ENCODE measurements around the gene RASL12.

Gene RASL12

DNA sequence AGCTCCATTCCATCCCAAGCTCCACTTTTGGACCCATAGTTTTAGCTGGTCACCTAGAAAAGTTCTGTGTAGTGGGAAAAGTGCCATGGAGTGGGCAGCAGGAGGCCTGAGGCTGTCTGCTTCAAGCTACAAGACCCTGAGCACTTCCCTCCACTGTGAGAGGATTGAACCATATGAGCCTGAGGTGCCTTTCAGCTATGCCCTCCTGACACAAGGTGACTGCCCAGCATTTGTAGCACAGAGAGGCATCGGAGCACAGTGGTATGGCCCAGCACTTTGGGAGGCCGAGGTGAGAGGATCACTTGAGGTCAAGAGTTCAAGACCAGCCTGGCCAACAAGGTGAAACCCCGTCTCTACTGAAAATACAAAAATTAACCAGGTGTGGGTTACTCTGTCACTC is 4.8 kb upstream of the RASL12 start:
- no peak overlapping the region for H3K4me3 Mint-ChIP-seq
- H3K27me3 Mint-ChIP-seq, result peaks cover 10% of the 10 kb centered on the region
- no peaks in the 10 kb centered on the region for H3K36me3 Mint-ChIP-seq
- no peak overlapping the region for H3K27ac Mint-ChIP-seq
- peaks cover 7% of the 10 kb centered on the region for H3K4me1 Mint-ChIP-seq (ENCODE audit: low read depth)
- H3K9me3 Mint-ChIP-seq (ENCODE audit: low read depth), result no peaks in the 10 kb centered on the region

DNA sequence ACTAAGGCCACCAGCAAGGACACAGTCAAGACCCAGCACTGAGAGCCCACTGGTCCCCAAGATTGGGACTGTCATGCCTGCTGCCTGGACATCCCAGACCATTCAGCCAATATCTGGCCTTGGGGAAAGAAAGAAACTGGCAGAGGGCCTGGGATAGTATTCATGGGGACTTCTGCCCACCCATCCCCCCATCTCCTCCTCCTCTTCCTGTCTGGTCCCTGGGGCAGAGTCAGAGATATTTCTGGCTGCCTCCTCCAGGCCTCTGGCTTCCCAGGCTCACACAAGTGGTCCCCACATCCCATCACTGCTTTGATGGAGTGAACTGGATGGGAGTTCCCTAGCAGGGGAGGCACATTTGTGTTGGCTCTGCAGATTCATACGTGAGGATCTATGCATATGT is 4.2 kb upstream of the RASL12 start:
- Mint-ChIP-seq H3K27me3 (peaks cover 13% of the 10 kb centered on the region), H3K9me3 (ENCODE audit: low read depth) (no peaks in the 10 kb centered on the region), H3K4me1 (ENCODE audit: low read depth) (peaks cover 10% of the 10 kb centered on the region), H3K36me3 (no peaks in the 10 kb centered on the region), H3K27ac (no peak overlapping the region), H3K4me3 (no peak overlapping the region)

DNA sequence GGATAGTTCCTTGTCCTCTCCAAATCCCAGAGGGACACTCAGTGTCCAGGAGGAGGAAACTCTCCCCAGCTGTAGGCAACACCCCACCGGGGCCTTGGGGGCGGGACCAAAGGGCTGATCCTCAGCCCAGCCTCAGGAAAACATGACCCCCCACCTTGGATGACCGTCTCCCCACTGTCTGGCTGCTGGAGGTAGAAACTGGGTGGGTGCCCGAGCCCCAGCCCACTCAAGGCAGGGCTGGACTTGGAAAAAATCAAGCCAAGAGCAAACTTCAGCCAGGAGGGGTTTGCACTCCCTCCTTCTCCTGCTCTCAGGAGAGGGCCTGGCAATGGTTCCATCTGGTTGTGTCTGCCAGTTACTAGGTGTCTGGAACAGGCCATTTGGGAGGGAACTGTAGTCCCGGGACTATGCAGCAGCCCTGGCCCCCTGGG is 3.6 kb upstream of the RASL12 start:
- Mint-ChIP-seq H3K36me3 (no peaks in the 10 kb centered on the region), H3K27ac (no peak overlapping the region), H3K27me3 (peaks cover 12% of the 10 kb centered on the region), H3K9me3 (ENCODE audit: low read depth) (no peaks in the 10 kb centered on the region), H3K4me3 (no peak overlapping the region), H3K4me1 (ENCODE audit: low read depth) (peaks cover 9% of the 10 kb centered on the region)

DNA sequence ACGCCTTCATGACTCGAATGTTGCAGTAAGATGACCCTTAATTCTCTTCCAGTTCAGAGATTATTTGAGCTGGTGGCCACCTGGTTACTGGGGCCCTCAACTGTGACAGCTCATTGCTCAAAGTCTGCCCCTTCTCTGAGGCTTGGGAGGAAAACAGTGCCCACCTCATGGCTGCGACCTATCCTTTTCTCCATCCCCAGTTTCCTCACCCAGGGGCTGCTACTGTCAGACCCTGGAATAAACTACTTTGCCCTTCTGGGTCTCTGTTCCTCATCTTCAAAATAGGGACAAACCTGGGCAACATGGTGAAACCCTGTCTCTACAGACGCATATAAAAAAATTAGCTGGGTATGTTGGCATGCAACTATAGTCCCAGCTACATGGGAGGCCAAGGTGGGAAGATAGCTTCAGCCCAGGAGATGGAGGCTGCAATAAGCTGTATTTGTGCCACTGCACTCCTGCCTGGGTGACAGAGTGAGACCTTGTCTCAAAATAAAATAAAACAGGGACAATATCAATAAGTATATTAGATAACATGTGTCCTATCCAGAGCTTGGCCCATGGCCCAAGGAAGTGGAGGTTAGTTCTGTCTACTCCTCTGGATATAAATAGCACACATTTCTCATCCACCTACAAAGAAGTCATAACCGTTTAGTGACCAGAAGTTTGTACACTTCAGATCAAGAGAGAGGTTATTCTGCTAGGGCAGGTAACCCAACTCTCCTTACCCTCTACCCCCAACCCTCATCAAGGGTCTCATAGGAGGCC is 2.2 kb upstream of the RASL12 start:
- Mint-ChIP-seq H3K27ac (no peak overlapping the region), H3K4me1 (ENCODE audit: low read depth) (peaks cover 8% of the 10 kb centered on the region), H3K4me3 (no peak overlapping the region), H3K9me3 (ENCODE audit: low read depth) (no peaks in the 10 kb centered on the region), H3K27me3 (peaks cover 11% of the 10 kb centered on the region), H3K36me3 (no peaks in the 10 kb centered on the region)

DNA sequence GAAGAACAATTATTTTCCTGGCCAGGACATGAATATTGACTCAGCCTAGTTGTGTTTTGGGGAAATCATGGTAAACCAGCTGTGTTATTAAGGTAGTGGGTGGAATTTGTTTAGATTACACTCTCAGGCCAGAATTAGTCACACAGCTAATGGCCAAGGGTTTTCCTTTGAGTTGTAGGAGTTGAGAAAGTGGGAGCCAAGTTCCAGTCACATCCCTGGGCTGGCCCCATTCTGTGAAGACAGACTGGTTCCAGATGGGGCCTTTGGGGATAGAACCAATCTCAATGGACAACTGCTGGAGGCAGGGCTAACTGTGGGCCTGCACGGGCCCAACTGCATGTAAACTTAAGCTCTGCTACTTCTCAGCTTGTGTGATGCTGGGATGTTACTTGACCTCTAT is 1.4 kb upstream of the RASL12 start:
- H3K27ac Mint-ChIP-seq, result no peak overlapping the region
- H3K4me3 Mint-ChIP-seq, result no peak overlapping the region
- peaks cover 11% of the 10 kb centered on the region for H3K27me3 Mint-ChIP-seq
- H3K4me1 Mint-ChIP-seq (ENCODE audit: low read depth), result peaks cover 8% of the 10 kb centered on the region
- no peaks in the 10 kb centered on the region for H3K36me3 Mint-ChIP-seq
- no peaks in the 10 kb centered on the region for H3K9me3 Mint-ChIP-seq (ENCODE audit: low read depth)

DNA sequence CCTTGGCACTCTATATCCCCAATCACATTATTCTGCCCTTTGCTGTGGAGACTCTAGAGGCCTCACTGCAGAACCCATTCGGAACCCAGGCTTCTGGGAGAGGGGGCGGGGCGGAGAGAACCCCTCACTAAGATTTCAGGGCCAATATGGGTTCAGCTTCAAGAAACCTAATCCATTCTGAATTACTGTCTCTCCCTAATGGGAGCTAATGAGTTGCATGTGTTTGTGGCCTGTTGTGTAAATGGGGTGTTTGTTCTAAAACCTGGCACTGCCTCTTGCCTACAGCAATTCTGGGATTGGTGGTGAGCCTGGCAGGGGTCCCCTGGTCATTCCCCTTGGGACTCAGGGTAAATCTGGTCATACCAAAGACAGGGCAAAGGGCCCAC is 605 bp upstream of the RASL12 start:
- H3K9me3 Mint-ChIP-seq (ENCODE audit: low read depth), result no peaks in the 10 kb centered on the region
- H3K4me3 Mint-ChIP-seq, result peak overlapping the region; percentile 63
- H3K36me3 Mint-ChIP-seq, result no peaks in the 10 kb centered on the region
- no peak overlapping the region for H3K27ac Mint-ChIP-seq
- peaks cover 12% of the 10 kb centered on the region for H3K27me3 Mint-ChIP-seq
- peaks cover 8% of the 10 kb centered on the region for H3K4me1 Mint-ChIP-seq (ENCODE audit: low read depth)

DNA sequence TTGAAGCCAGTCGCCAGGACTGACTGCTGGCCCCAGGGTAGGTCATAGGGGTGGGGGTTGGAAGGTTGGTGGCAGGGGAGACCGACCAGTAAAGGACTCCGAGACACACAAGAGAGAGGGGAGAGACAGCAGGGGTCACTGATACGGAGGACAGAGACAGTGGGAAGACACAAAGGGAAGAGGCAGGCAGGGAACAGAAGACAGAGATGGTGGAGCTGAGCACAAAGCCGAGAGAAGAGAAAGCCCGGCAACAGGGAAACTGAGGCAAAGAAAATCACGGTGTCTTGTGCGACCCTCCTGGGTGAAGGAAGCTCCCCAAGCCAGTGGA is 510 bp downstream of the RASL12 start:
- H3K9me3 Mint-ChIP-seq (ENCODE audit: low read depth), result no peaks in the 10 kb centered on the region
- peaks cover 14% of the 10 kb centered on the region for H3K27me3 Mint-ChIP-seq
- H3K36me3 Mint-ChIP-seq, result no peaks in the 10 kb centered on the region
- no peak overlapping the region for H3K27ac Mint-ChIP-seq
- H3K4me3 Mint-ChIP-seq, result peak overlapping the region; percentile 63
- H3K4me1 Mint-ChIP-seq (ENCODE audit: low read depth), result peaks cover 8% of the 10 kb centered on the region

DNA sequence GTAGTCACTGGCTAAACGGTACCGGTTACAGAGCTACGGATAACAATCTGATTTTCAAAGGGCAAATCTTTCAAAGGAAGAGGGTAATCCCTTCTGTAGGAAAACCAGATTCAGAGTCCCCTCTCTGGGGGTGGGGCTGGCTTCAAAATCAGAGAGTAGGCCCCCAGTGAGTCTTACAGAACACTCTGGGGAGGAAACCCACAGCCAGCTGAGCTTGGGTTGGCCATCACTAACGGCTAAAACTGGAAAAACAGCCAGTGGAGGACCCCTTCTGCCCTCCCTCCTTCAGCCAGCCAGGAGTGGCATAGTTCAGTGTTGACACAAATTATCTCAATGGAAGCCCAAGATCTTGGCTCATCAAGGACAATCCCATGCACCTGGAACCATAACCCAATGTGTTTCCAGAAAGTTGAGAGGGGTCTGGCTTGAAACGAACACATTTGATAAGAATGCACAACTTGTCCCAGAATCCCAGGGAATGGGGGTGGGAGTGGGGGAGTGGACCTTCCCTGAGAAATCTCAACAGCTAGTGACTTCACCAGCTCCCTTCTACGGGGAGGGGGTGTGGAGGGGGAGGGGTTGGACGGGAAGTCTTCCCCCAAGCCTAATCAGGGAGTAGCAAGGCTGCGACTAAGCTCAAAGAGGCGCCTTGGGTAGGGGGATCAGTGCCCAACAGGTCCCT is 1.0 kb downstream of the RASL12 start:
- H3K27me3 Mint-ChIP-seq, result peaks cover 14% of the 10 kb centered on the region
- H3K27ac Mint-ChIP-seq, result no peak overlapping the region
- no peaks in the 10 kb centered on the region for H3K36me3 Mint-ChIP-seq
- no peaks in the 10 kb centered on the region for H3K9me3 Mint-ChIP-seq (ENCODE audit: low read depth)
- H3K4me3 Mint-ChIP-seq, result peak overlapping the region; percentile 63
- H3K4me1 Mint-ChIP-seq (ENCODE audit: low read depth), result peaks cover 8% of the 10 kb centered on the region

DNA sequence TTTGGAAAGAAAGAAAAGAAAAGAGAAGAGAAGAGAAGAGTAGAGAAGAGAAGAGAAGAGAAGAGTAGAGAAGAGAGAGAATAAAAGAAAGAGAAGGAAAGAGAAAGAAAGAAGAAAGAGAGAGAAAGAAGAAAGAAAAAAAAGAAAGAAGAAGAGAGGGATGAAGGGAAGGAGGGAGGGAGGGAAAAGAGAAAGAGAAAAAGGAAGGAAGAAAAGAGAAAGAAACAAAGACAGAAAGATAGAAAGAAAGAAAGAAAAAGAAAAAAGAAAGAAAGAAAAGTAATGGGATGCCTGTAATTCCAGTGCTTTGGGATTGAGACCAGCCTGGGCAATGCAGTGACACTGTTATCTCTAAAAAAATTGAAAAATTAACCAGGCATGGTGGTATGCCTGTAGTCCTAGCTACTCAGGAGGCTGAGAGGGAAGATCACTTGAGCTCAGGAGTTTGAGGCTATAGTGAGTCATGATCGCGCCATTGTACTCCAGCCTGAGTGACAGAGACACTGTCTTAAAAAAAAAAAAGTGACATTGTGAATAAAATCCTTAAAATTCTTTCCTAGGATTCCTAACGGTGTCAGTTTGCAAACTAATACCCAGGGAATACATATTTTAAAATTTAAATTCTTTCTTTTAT is 1.7 kb downstream of the RASL12 start:
- peaks cover 14% of the 10 kb centered on the region for H3K27me3 Mint-ChIP-seq
- H3K9me3 Mint-ChIP-seq (ENCODE audit: low read depth), result no peaks in the 10 kb centered on the region
- peaks cover 8% of the 10 kb centered on the region for H3K4me1 Mint-ChIP-seq (ENCODE audit: low read depth)
- no peak overlapping the region for H3K4me3 Mint-ChIP-seq
- H3K36me3 Mint-ChIP-seq, result no peaks in the 10 kb centered on the region
- no peak overlapping the region for H3K27ac Mint-ChIP-seq

DNA sequence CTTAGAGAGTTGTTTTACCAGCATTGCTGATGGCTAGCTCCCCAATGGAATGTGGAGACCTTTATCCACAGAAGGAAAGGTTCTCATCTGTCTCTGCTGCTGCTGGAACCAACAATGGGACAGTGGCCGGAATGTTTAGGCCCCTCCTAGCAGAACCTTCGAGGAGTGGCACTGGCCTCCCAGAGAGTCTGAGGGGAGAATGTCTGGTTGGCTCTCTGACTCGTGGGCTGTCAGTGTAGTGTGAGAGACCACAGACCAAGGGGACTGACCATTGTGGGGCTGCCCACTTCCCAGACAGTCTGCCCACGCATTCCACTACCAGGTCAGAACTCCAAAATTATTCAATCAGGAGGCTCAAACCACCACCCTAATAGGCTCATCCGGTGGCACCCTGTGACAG is 5.1 kb downstream of the RASL12 start:
- Mint-ChIP-seq H3K4me1 (ENCODE audit: low read depth) (peaks cover 3% of the 10 kb centered on the region), H3K27me3 (peaks cover 8% of the 10 kb centered on the region), H3K4me3 (no peak overlapping the region), H3K36me3 (no peaks in the 10 kb centered on the region), H3K9me3 (ENCODE audit: low read depth) (no peaks in the 10 kb centered on the region), H3K27ac (no peak overlapping the region)

DNA sequence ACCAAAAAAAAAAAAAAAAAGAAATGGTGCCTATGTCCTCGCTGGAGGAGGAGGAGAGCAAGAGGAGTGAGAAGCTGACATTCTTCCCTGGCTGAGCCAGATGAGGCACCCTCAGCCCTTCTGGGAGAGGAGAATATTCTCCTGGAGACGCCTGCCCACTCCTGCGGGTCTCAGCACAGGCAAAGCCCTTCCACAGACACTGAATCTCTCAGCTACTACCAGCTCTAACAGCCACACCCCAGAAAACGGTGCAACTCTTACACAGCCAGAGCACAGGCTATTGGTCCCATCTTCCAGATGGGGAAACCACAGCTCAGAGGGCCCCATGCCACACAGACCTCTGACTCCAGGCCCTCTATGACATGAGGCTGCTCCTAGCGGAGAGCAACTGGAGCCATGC is 5.7 kb downstream of the RASL12 start:
- Mint-ChIP-seq H3K4me3 (no peak overlapping the region), H3K9me3 (ENCODE audit: low read depth) (no peaks in the 10 kb centered on the region), H3K36me3 (no peaks in the 10 kb centered on the region), H3K4me1 (ENCODE audit: low read depth) (no peaks in the 10 kb centered on the region), H3K27me3 (peaks cover 5% of the 10 kb centered on the region), H3K27ac (no peak overlapping the region)

DNA sequence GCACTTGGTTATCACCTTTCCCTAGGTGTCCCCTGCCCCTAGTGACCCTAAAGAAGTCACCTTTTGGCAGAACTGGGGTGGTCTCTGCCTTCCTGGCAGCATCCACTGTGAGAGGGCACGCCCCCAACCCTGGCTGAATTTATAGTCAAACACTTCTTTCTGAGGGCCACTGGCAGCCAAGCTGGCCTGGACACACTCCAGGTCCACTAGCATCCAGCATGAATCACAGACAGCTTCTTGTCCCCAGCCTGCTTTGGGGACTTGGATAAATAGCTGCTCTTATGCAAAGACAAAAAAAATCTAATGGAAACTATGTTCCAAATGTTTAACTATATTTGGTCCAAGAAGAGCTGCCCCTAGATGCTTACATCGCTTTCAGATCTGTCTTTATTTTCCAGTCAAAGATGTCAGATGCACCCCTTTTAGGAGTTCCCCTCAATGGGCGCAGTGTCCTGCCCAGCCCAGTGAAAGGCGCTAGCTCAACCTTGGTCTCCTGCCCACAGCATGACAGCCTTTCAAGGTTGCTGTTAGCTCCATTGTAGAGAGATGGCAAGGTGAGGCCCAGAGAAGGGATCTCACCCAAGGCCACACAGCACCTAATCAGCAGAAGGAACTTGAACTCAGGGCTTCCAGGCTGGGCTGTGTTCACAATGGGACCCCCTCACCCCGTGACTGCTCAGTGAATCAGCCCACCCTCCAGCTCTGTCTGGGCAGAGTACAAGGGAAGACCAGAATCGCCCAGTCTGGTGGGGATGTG is 7.0 kb downstream of the RASL12 start:
- no peaks in the 10 kb centered on the region for H3K36me3 Mint-ChIP-seq
- no peak overlapping the region for H3K27ac Mint-ChIP-seq
- H3K4me1 Mint-ChIP-seq (ENCODE audit: low read depth), result no peaks in the 10 kb centered on the region
- H3K9me3 Mint-ChIP-seq (ENCODE audit: low read depth), result no peaks in the 10 kb centered on the region
- H3K4me3 Mint-ChIP-seq, result no peak overlapping the region
- peaks cover 3% of the 10 kb centered on the region for H3K27me3 Mint-ChIP-seq

DNA sequence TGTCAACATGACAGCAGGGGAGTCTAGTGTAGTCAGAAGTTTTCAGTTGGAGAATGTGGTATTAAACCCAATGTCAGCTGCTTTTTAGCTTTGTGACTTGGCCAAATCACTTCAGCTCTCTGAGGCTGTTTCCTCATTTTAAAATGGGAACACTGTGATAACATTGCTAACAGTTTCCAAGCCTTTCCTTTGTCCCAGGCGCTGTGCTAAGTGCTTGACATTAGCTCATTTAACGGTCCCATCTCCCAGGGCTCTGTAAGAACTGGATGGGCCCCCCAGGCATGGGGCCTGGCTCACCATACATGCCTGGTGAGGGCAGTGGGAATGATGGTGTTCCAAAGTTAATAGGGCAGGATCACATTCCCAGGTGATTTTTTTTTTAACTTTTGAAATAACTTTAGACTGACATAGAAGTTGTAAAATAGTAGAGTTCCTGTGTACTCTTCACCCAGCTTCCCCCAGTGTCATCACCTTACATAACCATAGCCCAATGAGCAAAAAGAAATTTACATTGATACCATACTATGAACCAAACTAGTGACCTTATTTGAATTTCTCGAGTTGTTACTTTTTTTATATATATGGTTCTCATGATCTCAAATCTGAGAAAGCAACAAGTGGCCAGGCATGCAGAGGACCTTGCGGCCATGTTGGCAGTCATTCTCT is 7.7 kb downstream of the RASL12 start:
- no peaks in the 10 kb centered on the region for H3K36me3 Mint-ChIP-seq
- no peaks in the 10 kb centered on the region for H3K4me1 Mint-ChIP-seq (ENCODE audit: low read depth)
- H3K9me3 Mint-ChIP-seq (ENCODE audit: low read depth), result no peaks in the 10 kb centered on the region
- peaks cover 3% of the 10 kb centered on the region for H3K27me3 Mint-ChIP-seq
- no peak overlapping the region for H3K4me3 Mint-ChIP-seq
- H3K27ac Mint-ChIP-seq, result no peak overlapping the region

DNA sequence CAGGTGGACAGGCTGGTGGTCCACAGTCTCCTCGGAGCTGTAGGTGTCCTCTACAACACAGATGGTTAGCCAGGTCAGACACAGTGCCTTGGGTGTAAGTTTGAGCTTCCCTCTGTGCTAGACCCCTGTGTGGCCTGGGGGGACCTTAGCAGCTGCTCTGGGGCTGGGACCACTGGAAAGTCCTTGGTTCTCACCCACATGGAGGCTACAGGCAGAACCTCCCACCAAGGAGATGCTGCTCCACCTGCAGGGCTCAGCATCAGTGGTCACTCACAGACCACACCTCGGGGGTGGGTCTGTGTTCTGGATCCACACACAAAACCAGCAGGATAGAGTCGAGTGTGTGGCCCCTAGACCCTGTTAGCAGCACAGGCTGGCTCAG is 8.4 kb downstream of the RASL12 start:
- Mint-ChIP-seq H3K27ac (no peak overlapping the region), H3K4me1 (ENCODE audit: low read depth) (no peaks in the 10 kb centered on the region), H3K9me3 (ENCODE audit: low read depth) (no peaks in the 10 kb centered on the region), H3K36me3 (no peaks in the 10 kb centered on the region), H3K4me3 (no peak overlapping the region), H3K27me3 (peaks cover 3% of the 10 kb centered on the region)

Data from activated naive CD8-positive, alpha-beta T cell (primary cell).